Lung (tissue), 12 donors: ENCODE measurements around the gene NOX4. TPM values are rescaled to one million over a fixed set of nuclear protein-coding genes. Genes with fewer than 3 reads are reported as not detected.

ENCODE experiments used
- ATAC-seq: fragments of 200-7000 bp; cut with Tn5 transposase; one replicate; pipeline ENCODE4 v1.9.1; 2020; ENCODE audit warnings: moderate number of reproducible peaks; ENCODE audit not compliant: insufficient read depth, low FRiP score
- DNase-seq, 3 donors: peaks; one replicate each; pipeline ENCODE4 v3.0.0-alpha.2; 2013 to 2017
- H3K27ac ChIP-seq, 2 donors: one replicate each; pipeline ENCODE4 v1.5.1; 2013; ENCODE audit warnings: mild to moderate bottlenecking in 2 of 2, moderate library complexity in 2 of 2, control low read depth in 1 of 2, inconsistent platforms in 1 of 2, low read depth in 1 of 2, low read length in 1 of 2
- H3K27me3 ChIP-seq, 3 donors: one replicate each; pipeline ENCODE4 v1.5.1; 2013; ENCODE audit warnings: low read length in 2 of 3; ENCODE audit not compliant: control insufficient read depth in 3 of 3, insufficient read depth in 3 of 3
- H3K36me3 ChIP-seq, 4 donors: one replicate each; pipeline ENCODE4 v1.5.1; 2013; ENCODE audit warnings: low read length in 4 of 4, mild to moderate bottlenecking in 1 of 4, moderate library complexity in 1 of 4; ENCODE audit not compliant: control insufficient read depth in 4 of 4, insufficient read depth in 4 of 4
- H3K4me1 ChIP-seq, 5 donors: one replicate each; pipeline ENCODE4 v1.5.1; 2013; ENCODE audit warnings: low read length in 5 of 5, mild to moderate bottlenecking in 2 of 5, moderate library complexity in 1 of 5; ENCODE audit not compliant: control insufficient read depth in 5 of 5, insufficient read depth in 5 of 5
- H3K4me3 ChIP-seq: one replicate; pipeline ENCODE4 v1.5.1; 2013; ENCODE audit warnings: mild to moderate bottlenecking, control low read depth, moderate library complexity
- H3K9ac ChIP-seq, 2 donors: one replicate each; pipeline ENCODE4 v1.5.1; 2013; ENCODE audit warnings: low read length in 2 of 2, control low read depth in 1 of 2; ENCODE audit not compliant: insufficient read depth in 1 of 2
- H3K9me3 ChIP-seq, 4 donors: one replicate each; pipeline ENCODE4 v1.5.1; 2013; ENCODE audit warnings: low read length in 3 of 4, mild to moderate bottlenecking in 1 of 4, moderate library complexity in 1 of 4; ENCODE audit not compliant: control insufficient read depth in 4 of 4, insufficient read depth in 3 of 4
- WGBS, 2 donors: extraction: QIAGEN DNeasy Blood & Tissue Kit; methylation state at CpG; one replicate each; pipeline ENCODE4 v1.1.7; 2013; 5-methylcytosine and 5-hydroxymethylcytosine counted together
- polyA plus RNA-seq, 2 donors: library from polyadenylated mRNA; stranded (reverse); fragments of 200-250 nt; gene quantifications; one replicate each; pipeline ENCODE4 v1.2.1, GENCODE V29; 2013
- total RNA-seq, 2 donors: library from RNA; depleted of rRNA in 1 of 2; stranded (reverse); fragments of >200 nt in 1 of 2; gene quantifications; one replicate each; pipeline ENCODE4 v1.2.1, GENCODE V29; 2014 to 2021
- TF ChIP-seq, protein P1 (sequence below): IDR thresholded peaks from 2 replicates; pipeline ENCODE4 v1.5.1; 2012; ENCODE audit warnings: mild to moderate bottlenecking; ENCODE audit errors: control extremely low read depth, extremely low read depth
- donor health status: control.
- donor health status: control.
- donor health status: Bipolar disorder and iron deficiency.
- donor health status: healthy.
- donor health status: DM: yes; HTN: yes; CAD: no.

NOX4 gene
- total and polyA plus RNA-seq, 4 donors, result 0.46 to 2.3 (median 1.2) TPM

DNA sequence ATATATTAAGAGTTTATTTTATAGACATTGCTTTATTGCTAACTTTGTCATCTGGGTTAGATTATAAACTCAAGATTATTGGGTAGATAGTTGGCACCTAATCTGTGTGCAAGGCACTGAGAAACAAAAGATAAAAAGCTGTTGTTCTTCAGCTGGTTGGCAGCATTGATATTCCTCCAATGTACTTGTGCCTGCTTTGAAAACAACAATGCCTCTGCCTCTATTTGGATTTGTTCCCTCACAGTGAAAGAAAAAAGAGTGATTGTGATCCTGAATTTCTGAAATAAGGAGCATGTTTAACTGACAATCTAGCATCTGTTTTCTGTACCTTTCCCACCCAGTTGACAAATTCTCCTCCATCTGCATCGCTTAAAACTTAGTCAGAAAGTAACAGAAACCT, 215.2 kb downstream of the NOX4 start:
- 69 to 70% methylated on average over 1 of the region's 1 CpG for WGBS, 2 donors
- ATAC-seq (no peak), DNase-seq (no peak)
- Histone ChIP-seq H3K27me3 (no peaks in the 10 kb centered on the region), H3K9me3 (no peaks in the 10 kb centered on the region), H3K36me3 (no peaks in the 10 kb centered on the region), H3K4me3 (no peak overlapping the region), H3K9ac (no peak overlapping the region), H3K27ac (no peak overlapping the region), H3K4me1 (no peaks in the 10 kb centered on the region)
- TF ChIP-seq, protein P1, sequence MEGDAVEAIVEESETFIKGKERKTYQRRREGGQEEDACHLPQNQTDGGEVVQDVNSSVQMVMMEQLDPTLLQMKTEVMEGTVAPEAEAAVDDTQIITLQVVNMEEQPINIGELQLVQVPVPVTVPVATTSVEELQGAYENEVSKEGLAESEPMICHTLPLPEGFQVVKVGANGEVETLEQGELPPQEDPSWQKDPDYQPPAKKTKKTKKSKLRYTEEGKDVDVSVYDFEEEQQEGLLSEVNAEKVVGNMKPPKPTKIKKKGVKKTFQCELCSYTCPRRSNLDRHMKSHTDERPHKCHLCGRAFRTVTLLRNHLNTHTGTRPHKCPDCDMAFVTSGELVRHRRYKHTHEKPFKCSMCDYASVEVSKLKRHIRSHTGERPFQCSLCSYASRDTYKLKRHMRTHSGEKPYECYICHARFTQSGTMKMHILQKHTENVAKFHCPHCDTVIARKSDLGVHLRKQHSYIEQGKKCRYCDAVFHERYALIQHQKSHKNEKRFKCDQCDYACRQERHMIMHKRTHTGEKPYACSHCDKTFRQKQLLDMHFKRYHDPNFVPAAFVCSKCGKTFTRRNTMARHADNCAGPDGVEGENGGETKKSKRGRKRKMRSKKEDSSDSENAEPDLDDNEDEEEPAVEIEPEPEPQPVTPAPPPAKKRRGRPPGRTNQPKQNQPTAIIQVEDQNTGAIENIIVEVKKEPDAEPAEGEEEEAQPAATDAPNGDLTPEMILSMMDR, result no peak

Other genes starting within 250 kb of the NOX4 start
- not detected for gene TRIM77, start 218.9 kb upstream of the NOX4 start, total RNA-seq
- gene TRIM77, start 218.9 kb upstream of the NOX4 start, polyA plus RNA-seq, result not detected